WI38 (cell line): ENCODE data around the gene COG8.

Experiments
- H3K4me3 ChIP-seq: 2 replicates; pipeline ENCODE4 v1.5.1; 2011; ENCODE audit warnings: low read depth, mild to moderate bottlenecking, control low read depth, low read length
- TF ChIP-seq, protein P1 (sequence below): IDR thresholded peaks from 2 replicates; pipeline ENCODE4 v1.5.1; 2012; ENCODE audit warnings: low read depth, mild to moderate bottlenecking, control low read depth, low read length

COG8 gene

DNA sequence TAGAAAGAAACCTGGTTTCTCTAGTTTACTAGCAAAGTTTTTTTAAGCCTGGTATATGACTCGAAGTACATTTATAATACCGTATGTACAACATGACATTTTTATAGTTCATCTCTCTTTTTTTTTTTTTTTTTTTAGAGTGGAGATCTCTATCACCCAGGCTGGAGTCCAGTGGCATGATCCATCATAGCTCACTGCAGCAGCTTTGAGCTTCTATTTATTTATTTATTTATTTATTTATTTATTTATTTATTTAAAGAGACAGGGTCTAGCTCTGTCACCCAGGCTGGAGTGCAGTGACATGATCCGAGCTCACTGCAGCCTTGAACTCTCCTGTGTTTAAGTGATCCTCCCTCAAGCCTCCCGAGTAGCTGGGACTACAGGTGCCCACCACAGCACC, 54.1 kb downstream of the COG8 start:
- no peak overlapping the region for H3K4me3 ChIP-seq
- TF ChIP-seq, protein P1, sequence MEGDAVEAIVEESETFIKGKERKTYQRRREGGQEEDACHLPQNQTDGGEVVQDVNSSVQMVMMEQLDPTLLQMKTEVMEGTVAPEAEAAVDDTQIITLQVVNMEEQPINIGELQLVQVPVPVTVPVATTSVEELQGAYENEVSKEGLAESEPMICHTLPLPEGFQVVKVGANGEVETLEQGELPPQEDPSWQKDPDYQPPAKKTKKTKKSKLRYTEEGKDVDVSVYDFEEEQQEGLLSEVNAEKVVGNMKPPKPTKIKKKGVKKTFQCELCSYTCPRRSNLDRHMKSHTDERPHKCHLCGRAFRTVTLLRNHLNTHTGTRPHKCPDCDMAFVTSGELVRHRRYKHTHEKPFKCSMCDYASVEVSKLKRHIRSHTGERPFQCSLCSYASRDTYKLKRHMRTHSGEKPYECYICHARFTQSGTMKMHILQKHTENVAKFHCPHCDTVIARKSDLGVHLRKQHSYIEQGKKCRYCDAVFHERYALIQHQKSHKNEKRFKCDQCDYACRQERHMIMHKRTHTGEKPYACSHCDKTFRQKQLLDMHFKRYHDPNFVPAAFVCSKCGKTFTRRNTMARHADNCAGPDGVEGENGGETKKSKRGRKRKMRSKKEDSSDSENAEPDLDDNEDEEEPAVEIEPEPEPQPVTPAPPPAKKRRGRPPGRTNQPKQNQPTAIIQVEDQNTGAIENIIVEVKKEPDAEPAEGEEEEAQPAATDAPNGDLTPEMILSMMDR = no peak

DNA sequence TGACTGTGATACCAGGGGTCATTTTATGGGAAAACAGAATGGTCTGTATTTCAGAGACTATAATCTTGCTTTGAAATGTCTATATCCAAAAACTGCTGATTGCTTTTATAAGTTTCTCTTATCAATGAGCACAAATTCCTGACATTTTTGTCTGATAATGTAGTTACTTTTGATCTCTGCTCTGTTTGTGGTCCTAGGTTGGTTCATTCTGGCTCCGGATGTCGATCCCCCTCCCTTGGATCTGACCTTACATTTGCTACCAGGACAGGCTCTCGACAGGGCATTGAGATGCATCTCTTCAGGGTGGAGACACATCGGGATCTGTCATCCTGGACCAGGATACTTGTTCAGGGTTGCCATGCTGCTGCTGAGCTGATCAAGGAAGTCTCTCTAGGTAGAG, 55.5 kb downstream of the COG8 start:
- TF ChIP-seq, protein P1 = no peak
- no peak overlapping the region for H3K4me3 ChIP-seq

DNA sequence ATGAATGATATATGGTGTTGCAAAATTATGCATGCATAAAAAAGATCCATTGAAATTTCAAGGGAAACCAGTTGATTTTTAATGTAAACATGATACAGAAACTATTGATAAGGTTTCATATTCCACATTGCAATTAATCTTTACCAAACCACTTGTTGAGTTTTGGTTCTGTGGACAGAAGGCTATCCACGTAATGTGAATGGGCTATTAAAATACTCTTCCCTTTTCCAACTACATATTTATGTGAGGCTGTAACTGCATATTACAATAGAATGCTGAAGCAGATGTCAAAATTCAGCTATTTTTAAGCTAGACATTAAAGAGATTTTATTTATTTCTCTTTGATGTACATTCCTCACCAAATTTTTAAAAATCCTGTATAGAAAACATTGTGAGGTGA, 62.0 kb downstream of the COG8 start:
- no peak overlapping the region for H3K4me3 ChIP-seq
- TF ChIP-seq, protein P1 = no peak
